Psoas muscle (tissue), 8 donors: ENCODE measurements around the gene RNLS. TPM values are rescaled to one million over a fixed set of nuclear protein-coding genes. Genes with fewer than 3 reads are reported as not detected.
A peak's percentile ranks its signal among the peaks of the same experiment; 100 is the strongest.

Experiments
- ATAC-seq, 4 donors: fragments of 200-7000 bp; cut with Tn5 transposase; one replicate each; pipeline ENCODE4 v1.9.1; 2020; ENCODE audit warnings: moderate library complexity in 3 of 4, mild to moderate bottlenecking in 2 of 4
- DNase-seq, 2 donors: peaks; one replicate each; pipeline ENCODE4 v3.0.0-alpha.2; 2020
- H3K27ac ChIP-seq: fragments of 200-600 bp; one replicate; pipeline ENCODE4 v1.8.0; 2022
- H3K27me3 ChIP-seq, 3 donors: fragments of 200-600 bp in 1 of 3; one replicate each; pipeline versions ENCODE4 v1.6.1 to v1.8.0; 2013 to 2022; ENCODE audit warnings: low read length in 2 of 3, mild to moderate bottlenecking in 2 of 3, moderate library complexity in 1 of 3; ENCODE audit not compliant: insufficient read depth in 3 of 3
- H3K36me3 ChIP-seq, 2 donors: fragments of 200-600 bp in 1 of 2; one replicate each; pipeline versions ENCODE4 v1.6.1 to v1.8.0; 2013 to 2022; ENCODE audit warnings: low read depth in 1 of 2, mild to moderate bottlenecking in 1 of 2, moderate library complexity in 1 of 2; ENCODE audit not compliant: insufficient read depth in 1 of 2
- H3K4me1 ChIP-seq: fragments of 200-600 bp; one replicate; pipeline ENCODE4 v1.8.0; 2022
- H3K4me3 ChIP-seq: fragments of 200-600 bp; one replicate; pipeline ENCODE4 v1.8.0; 2022; ENCODE audit warnings: mild to moderate bottlenecking
- H3K9me3 ChIP-seq: fragments of 200-600 bp; one replicate; pipeline ENCODE4 v1.8.0; 2022
- CTCF ChIP-seq: fragments of 200-600 bp; IDR thresholded peaks from one replicate; pipeline ENCODE4 v1.8.0; 2022; ENCODE audit warnings: antibody characterized with exemption
- WGBS, 3 donors: extraction: QIAGEN DNeasy Blood & Tissue Kit; methylation state at CpG; one replicate each; pipeline versions ENCODE4 v1.1.6 to v1.1.7; 2013; 5-methylcytosine and 5-hydroxymethylcytosine counted together
- intact Hi-C, 2 donors: fragments of 100-400 bp; cut with DNase I; formaldehyde crosslinking; loops; one replicate each; pipeline versions ENCODE4 v1.11.0 to v1.14.2; 2022
- polyA plus RNA-seq, 3 donors: library from polyadenylated mRNA; stranded (reverse); fragments of 200-250 nt; gene quantifications; one replicate each; pipeline ENCODE4 v1.2.3, GENCODE V29; 2013
- total RNA-seq, 4 donors: library from RNA; stranded (reverse); fragmentation: NEBNext Ultra II Directional in 2 of 4; extraction: Animal tissue kit (Norgen Biotek cat#: 25700) in 2 of 4; gene quantifications; one replicate each; pipeline versions ENCODE4 v1.2.1 to v1.2.4, GENCODE V29; 2021 to 2023
- donor health status: healthy with polysubstance abuse.
- donor health status: DM: no; HTN: no; CAD: no; lungs with moderate emphysema.
- donor health status: Bipolar disorder and iron deficiency.
- donor health status: healthy.
- donor health status: DM: yes; HTN: yes; CAD: no.
- donor health status: DM: no; HTN: no; CAD: no.
- donor health status: DM: no; HTN: no; CAD: no.
- donor health status: DM: yes; HTN: yes; CAD: no.

Gene RNLS
- total and polyA plus RNA-seq, 7 donors, result 3.0 to 9.2 (median 6.7) TPM

- Histone ChIP-seq H3K27me3 (no peaks in the 10 kb centered on the region), H3K4me3 (no peak overlapping the region), H3K36me3 (no peaks in the 10 kb centered on the region), H3K9me3 (no peaks in the 10 kb centered on the region), H3K4me1 (peaks cover 11% of the 10 kb centered on the region), H3K27ac (no peak overlapping the region)
- no peak for DNase-seq
- no peak for ATAC-seq
- 33 to 58% (median 45%) methylated on average over 1 of the region's 1 CpG for WGBS, 3 donors
- no peak for TF ChIP-seq CTCF
- intact Hi-C loops, result no loop called here
These were observed 121.7 kb downstream of the RNLS start for GRCh38 chr10:88461426-88461825.

- Histone ChIP-seq H3K27ac (no peak overlapping the region), H3K4me3 (no peak overlapping the region), H3K4me1 (peaks cover 11% of the 10 kb centered on the region), H3K36me3 (no peaks in the 10 kb centered on the region), H3K9me3 (no peaks in the 10 kb centered on the region), H3K27me3 (no peaks in the 10 kb centered on the region)
- WGBS, 3 donors, result 34 to 62% (median 51%) methylated on average over 4 of the region's 4 CpGs
- intact Hi-C loops, result loop anchor here in 1 of 2 donors (5.0 kb wide), 1 partner anchor 37 kb away; no protein-coding TSS in a partner anchor
- ATAC-seq, result peak in 3 of 4 donors; percentile 61 to 68 (median 66)
- TF ChIP-seq CTCF, result no peak
- no peak for DNase-seq
These were observed 123.6 kb downstream of the RNLS start for GRCh38 chr10:88459530-88459929.

GRCh38 chr10:88458209-88458608 is 124.9 kb downstream of the RNLS start:
- DNase-seq, result no peak
- TF ChIP-seq CTCF, result no peak
- WGBS, 3 donors, result 54 to 59% (median 56%) methylated on average over 3 of the region's 3 CpGs
- Histone ChIP-seq H3K27ac (no peak overlapping the region), H3K36me3 (no peaks in the 10 kb centered on the region), H3K27me3 (no peaks in the 10 kb centered on the region), H3K9me3 (no peaks in the 10 kb centered on the region), H3K4me3 (no peak overlapping the region), H3K4me1 (peaks cover 11% of the 10 kb centered on the region)
- intact Hi-C loops, result loop anchor here in 1 of 2 donors (5.0 kb wide), 1 partner anchor 36 kb away; no protein-coding TSS in a partner anchor
- ATAC-seq, result peak in 2 of 4 donors; percentile 3 to 40

- no peaks in the 10 kb centered on the region for H3K27me3 ChIP-seq
- H3K4me3 ChIP-seq, result no peak overlapping the region
- DNase-seq (peak in 1 of 2 donors; percentile 62), ATAC-seq (peak; percentile 57 to 94 (median 80))
- H3K4me1 ChIP-seq, result peaks cover 11% of the 10 kb centered on the region
- H3K27ac ChIP-seq, result no peak overlapping the region
- intact Hi-C loops, result loop anchor here in 1 of 2 donors (5.0 kb wide), 1 partner anchor 35 kb away; no protein-coding TSS in a partner anchor
- no peak for TF ChIP-seq CTCF
- H3K36me3 ChIP-seq, result no peaks in the 10 kb centered on the region
- 29 to 46% (median 29%) methylated on average over 3 of the region's 3 CpGs for WGBS, 3 donors
- H3K9me3 ChIP-seq, result no peaks in the 10 kb centered on the region
These were observed 125.5 kb downstream of the RNLS start for GRCh38 chr10:88457660-88458059.

GRCh38 chr10:88456730-88457129 is 126.4 kb downstream of the RNLS start:
- intact Hi-C loops, result loop anchor here in 1 of 2 donors (5.0 kb wide), 1 partner anchor 34 kb away; no protein-coding TSS in a partner anchor
- H3K27ac ChIP-seq, result no peak overlapping the region

More at GRCh38 chr10:88456730-88457129, 126.4 kb downstream of the RNLS start:
- 78 to 92% (median 80%) methylated on average over 3 of the region's 3 CpGs for WGBS, 3 donors
- Histone ChIP-seq H3K36me3 (no peaks in the 10 kb centered on the region), H3K4me3 (no peak overlapping the region), H3K4me1 (peaks cover 11% of the 10 kb centered on the region), H3K9me3 (no peaks in the 10 kb centered on the region), H3K27me3 (no peaks in the 10 kb centered on the region)
- TF ChIP-seq CTCF, result no peak
- ATAC-seq (no peak), DNase-seq (no peak)
